Keratinocyte (primary cell): Measurements from ENCODE around the gene RPL26.

Experiments used
- CTCF ChIP-seq, 3 experiments: IDR thresholded peaks in 1 of 3; conservative IDR thresholded peaks in 1 of 3; optimal IDR thresholded peaks in 1 of 3; 2 replicates in 2 of 3; 3 replicates in 1 of 3; pipeline versions ENCODE3 to v1.5.1; 2011; ENCODE audit warnings: low read length in 3 of 3, mild to moderate bottlenecking in 3 of 3, moderate library complexity in 2 of 3, control low read depth in 1 of 3, inconsistent platforms in 1 of 3; ENCODE audit not compliant: insufficient read depth in 2 of 3; ENCODE audit errors: extremely low read depth in 1 of 3
- EZH2 ChIP-seq: IDR thresholded peaks from one replicate; pipeline ENCODE4 v1.6.1; 2012; ENCODE audit warnings: inconsistent platforms, mild to moderate bottlenecking, low read length, moderate library complexity

GRCh38 chr17:8360751-8361150 lies 22.2 kb downstream of the RPL26 start:
- no peak for TF ChIP-seq CTCF (optimal IDR thresholded peaks at IDR 0.05 in 1 of 3, IDR thresholded peaks at IDR 0.05 in 1 of 3, conservative IDR thresholded peaks at IDR 0.05 in 1 of 3; ENCODE audit: extremely low read depth in 1 of 3, insufficient read depth in 2 of 3, low read length in 3 of 3)
- TF ChIP-seq EZH2, result no peak
